H9 (cell line): ENCODE data around the gene FSTL4. TPM values are rescaled to one million over a fixed set of nuclear protein-coding genes. Genes with fewer than 3 reads are reported as not detected.

Experiments
- DNase-seq: peaks from one replicate; pipeline ENCODE4 v3.0.0-alpha.2; 2017
- H2AFZ ChIP-seq: one replicate; pipeline ENCODE4 v1.6.1; 2013; ENCODE audit warnings: mild to moderate bottlenecking, low read length, control low read depth, moderate library complexity
- H2AK5ac ChIP-seq: 2 replicates; pipeline ENCODE4 v1.6.1; 2013; ENCODE audit warnings: low read length, control low read depth, mixed read lengths; ENCODE audit not compliant: insufficient read length
- H2BK120ac ChIP-seq: one replicate; pipeline ENCODE4 v1.6.1; 2013; ENCODE audit warnings: low read depth, mild to moderate bottlenecking, low read length, control low read depth, inconsistent platforms; ENCODE audit not compliant: poor library complexity, severe bottlenecking
- H2BK12ac ChIP-seq: 2 replicates; pipeline ENCODE4 v1.6.1; 2013; ENCODE audit warnings: low read length, control low read depth, mixed read lengths, low read depth; ENCODE audit not compliant: insufficient read length
- H2BK15ac ChIP-seq: 2 replicates; pipeline ENCODE4 v1.6.1; 2013; ENCODE audit warnings: low read depth, low read length, control low read depth
- H2BK20ac ChIP-seq: one replicate; pipeline ENCODE4 v1.6.1; 2013; ENCODE audit warnings: low read depth, mild to moderate bottlenecking, low read length, control low read depth, inconsistent platforms; ENCODE audit not compliant: poor library complexity, severe bottlenecking
- H2BK5ac ChIP-seq: 2 replicates; pipeline ENCODE4 v1.6.1; 2013; ENCODE audit warnings: low read length, control low read depth, mixed read lengths; ENCODE audit not compliant: insufficient read length
- H3K14ac ChIP-seq: 2 replicates; pipeline ENCODE4 v1.6.1; 2013; ENCODE audit warnings: low read length, control low read depth; ENCODE audit not compliant: insufficient read depth
- H3K18ac ChIP-seq: 2 replicates; pipeline ENCODE4 v1.6.1; 2013; ENCODE audit warnings: low read depth, mild to moderate bottlenecking, mixed read lengths, low read length, control low read depth; ENCODE audit not compliant: insufficient read length
- H3K23ac ChIP-seq: 2 replicates; pipeline ENCODE4 v1.6.1; 2013; ENCODE audit warnings: low read length, control low read depth, mixed read lengths, low read depth; ENCODE audit not compliant: insufficient read length
- H3K23me2 ChIP-seq: 2 replicates; pipeline ENCODE4 v1.6.1; 2013; ENCODE audit warnings: low read depth, mild to moderate bottlenecking, mixed read lengths, low read length, control low read depth; ENCODE audit not compliant: insufficient read length, poor library complexity, severe bottlenecking
- H3K27ac ChIP-seq: 2 replicates; pipeline ENCODE4 v1.5.1; 2013; ENCODE audit warnings: low read length, control low read depth, mixed read lengths, low read depth; ENCODE audit not compliant: insufficient read length
- H3K27me3 ChIP-seq: 2 replicates; pipeline ENCODE4 v1.6.1; 2013; ENCODE audit warnings: low read length, control low read depth, inconsistent platforms; ENCODE audit not compliant: insufficient read depth
- H3K4ac ChIP-seq: 2 replicates; pipeline ENCODE4 v1.6.1; 2013; ENCODE audit warnings: low read depth, mild to moderate bottlenecking, control low read depth, inconsistent platforms, low read length, moderate library complexity
- H3K4me1 ChIP-seq: 2 replicates; pipeline ENCODE4 v1.6.1; 2013; ENCODE audit warnings: low read length, control low read depth, inconsistent platforms; ENCODE audit not compliant: insufficient read depth
- H3K4me2 ChIP-seq: 2 replicates; pipeline ENCODE4 v1.6.1; 2013; ENCODE audit warnings: low read length, control low read depth, mixed read lengths; ENCODE audit not compliant: insufficient read length, insufficient read depth
- H3K56ac ChIP-seq: 2 replicates; pipeline ENCODE4 v1.6.1; 2013; ENCODE audit warnings: low read depth, mild to moderate bottlenecking, mixed read lengths, low read length, control low read depth; ENCODE audit not compliant: insufficient read length
- H3K79me1 ChIP-seq: 2 replicates; pipeline ENCODE4 v1.6.1; 2013; ENCODE audit warnings: low read depth, mild to moderate bottlenecking, moderate library complexity, low read length, control low read depth, inconsistent platforms; ENCODE audit not compliant: insufficient read depth, poor library complexity, severe bottlenecking
- H3K79me2 ChIP-seq: 2 replicates; pipeline ENCODE4 v1.6.1; 2013; ENCODE audit warnings: low read length, control low read depth, inconsistent platforms; ENCODE audit not compliant: insufficient read depth
- H3K9ac ChIP-seq: 2 replicates; pipeline ENCODE4 v1.6.1; 2013; ENCODE audit warnings: low read length, control low read depth, mixed read lengths; ENCODE audit not compliant: insufficient read length; ENCODE audit errors: extremely low read depth
- H3K9me3 ChIP-seq: one replicate; pipeline ENCODE4 v1.6.1; 2013; ENCODE audit warnings: low read depth, low read length, inconsistent platforms; ENCODE audit not compliant: control insufficient read depth
- H3T11ph ChIP-seq: one replicate; pipeline ENCODE4 v1.6.1; 2013; ENCODE audit warnings: mild to moderate bottlenecking, low read length, control low read depth, inconsistent platforms
- H4K20me1 ChIP-seq: one replicate; pipeline ENCODE4 v1.6.1; 2013; ENCODE audit not compliant: control insufficient read depth, insufficient read length, insufficient read depth
- H4K5ac ChIP-seq: 2 replicates; pipeline ENCODE4 v1.6.1; 2013; ENCODE audit warnings: low read depth, mild to moderate bottlenecking, mixed read lengths, low read length, control low read depth; ENCODE audit not compliant: insufficient read length
- H4K8ac ChIP-seq: replicated peaks from 2 replicates; pipeline ENCODE4 v1.6.1; 2013; ENCODE audit warnings: low read length, control low read depth, mixed read lengths, low read depth; ENCODE audit not compliant: insufficient read length
- H4K91ac ChIP-seq: 2 replicates; pipeline ENCODE4 v1.6.1; 2013; ENCODE audit warnings: low read depth, mild to moderate bottlenecking, moderate library complexity, mixed read lengths, low read length, control low read depth; ENCODE audit not compliant: insufficient read length
- H3K27ac Mint-ChIP-seq, 3 experiments: 2 replicates in 2 of 3; 3 replicates in 1 of 3; pipeline ENCODE4 v1.8.0; 2020 to 2021; ENCODE audit warnings: mixed read lengths in 3 of 3, mild to moderate bottlenecking in 1 of 3, moderate library complexity in 1 of 3
- H3K27me3 Mint-ChIP-seq: 2 replicates; pipeline ENCODE4 v1.8.0; 2021; ENCODE audit warnings: low read depth, mild to moderate bottlenecking, moderate library complexity, mixed read lengths
- H3K36me3 Mint-ChIP-seq, 3 experiments: 2 replicates in 2 of 3; 3 replicates in 1 of 3; pipeline ENCODE4 v1.8.0; 2020 to 2021; ENCODE audit warnings: low read depth in 3 of 3, mixed read lengths in 3 of 3; ENCODE audit not compliant: insufficient read depth in 1 of 3
- H3K4me1 Mint-ChIP-seq, 2 experiments: 2 replicates each; pipeline ENCODE4 v1.8.0; 2020; ENCODE audit warnings: mixed read lengths in 2 of 2
- H3K4me3 Mint-ChIP-seq, 2 experiments: 2 replicates in 1 of 2; 3 replicates in 1 of 2; pipeline ENCODE4 v1.8.0; 2020 to 2021; ENCODE audit warnings: mild to moderate bottlenecking in 2 of 2, mixed read lengths in 2 of 2, moderate library complexity in 1 of 2
- H3K9me3 Mint-ChIP-seq, 2 experiments: 2 replicates in 1 of 2; 3 replicates in 1 of 2; pipeline ENCODE4 v1.8.0; 2020; ENCODE audit warnings: mild to moderate bottlenecking in 2 of 2, mixed read lengths in 2 of 2, moderate library complexity in 1 of 2
- WGBS: extraction: QIAGEN DNeasy Blood & Tissue Kit; methylation state at CpG from one replicate; pipeline ENCODE4 v1.1.7; 2013; ENCODE audit warnings: missing lambda C conversion rate, low lambda C conversion rate, mixed read lengths; ENCODE audit not compliant: insufficient read length; ENCODE audit errors: extremely low coverage; 5-methylcytosine and 5-hydroxymethylcytosine counted together
- total RNA-seq: library from RNA; stranded (reverse); gene quantifications from 2 replicates; pipeline ENCODE4 v1.2.1, GENCODE V29; 2021
- TF ChIP-seq, protein P1 (sequence below): fragments of 200-600 bp; sonication (generic); conservative IDR thresholded peaks from 3 replicates; pipeline ENCODE4 v1.8.0; 2021; ENCODE audit warnings: antibody characterized with exemption, mild to moderate bottlenecking

Gene FSTL4
- total RNA-seq, 1 experiment from 2014 or later = 5.7 TPM

DNA sequence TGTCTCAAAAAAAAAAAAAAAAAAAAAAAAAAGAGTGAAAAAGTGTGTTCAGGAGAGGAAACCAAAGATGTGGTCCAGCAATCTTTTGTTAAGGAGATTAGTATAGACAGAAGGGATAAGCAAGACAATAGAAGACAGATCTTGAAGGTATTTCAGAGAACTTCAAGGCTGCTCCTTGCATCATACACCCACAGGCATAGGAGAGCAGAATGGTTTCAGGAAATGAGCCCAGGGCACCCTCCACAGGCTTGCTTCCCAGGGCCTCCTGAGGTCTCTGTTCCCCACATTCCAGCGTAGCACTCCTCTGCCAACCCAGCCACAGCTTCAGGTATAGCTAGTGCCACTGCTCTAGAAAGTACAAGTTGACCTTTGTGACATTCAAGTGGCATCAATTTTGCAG is 65.8 kb downstream of the FSTL4 start:
- Histone ChIP-seq H3K23me2 (no peaks in the 10 kb centered on the region), H3K79me1 (no peaks in the 10 kb centered on the region), H2BK120ac (no peak overlapping the region), H3K4me2 (no peak overlapping the region), H3K27me3 (no peaks in the 10 kb centered on the region), H3K9ac (no peak overlapping the region), H3K79me2 (no peaks in the 10 kb centered on the region), H2AFZ (no peak overlapping the region), H3K4me1 (peaks cover 3% of the 10 kb centered on the region; the same call in 1 of the 2 replicates), H4K8ac (no peak overlapping the region), H4K20me1 (no peaks in the 10 kb centered on the region), H3K18ac (no peak overlapping the region), H3T11ph (no peak overlapping the region), H3K27ac (no peak overlapping the region), H2AK5ac (no peak overlapping the region), H2BK5ac (no peak overlapping the region), H2BK12ac (no peak overlapping the region), H3K56ac (no peak overlapping the region), H3K9me3 (no peaks in the 10 kb centered on the region), H3K23ac (no peak overlapping the region), H2BK15ac (no peak overlapping the region), H3K14ac (no peak overlapping the region), H4K91ac (no peak overlapping the region), H2BK20ac (no peak overlapping the region), H3K4ac (no peak overlapping the region), H4K5ac (no peak overlapping the region)
- Mint-ChIP-seq H3K27ac (no peak overlapping the region), H3K36me3 (peaks cover 0 to 16% (median 5%) of the 10 kb centered on the region in 3 experiments; a peak in 6 of 7 replicates), H3K4me1 (peaks cover 7 to 10% of the 10 kb centered on the region in 2 experiments; a peak in 3 of 4 replicates), H3K4me3 (no peak overlapping the region), H3K9me3 (peaks cover 5 to 14% of the 10 kb centered on the region in 2 experiments; a peak in 4 of 5 replicates), H3K27me3 (peaks cover 1% of the 10 kb centered on the region)
- WGBS = no CpG with 5 or more reads among the region's 1 CpG
- no peak for DNase-seq
- TF ChIP-seq, protein P1, sequence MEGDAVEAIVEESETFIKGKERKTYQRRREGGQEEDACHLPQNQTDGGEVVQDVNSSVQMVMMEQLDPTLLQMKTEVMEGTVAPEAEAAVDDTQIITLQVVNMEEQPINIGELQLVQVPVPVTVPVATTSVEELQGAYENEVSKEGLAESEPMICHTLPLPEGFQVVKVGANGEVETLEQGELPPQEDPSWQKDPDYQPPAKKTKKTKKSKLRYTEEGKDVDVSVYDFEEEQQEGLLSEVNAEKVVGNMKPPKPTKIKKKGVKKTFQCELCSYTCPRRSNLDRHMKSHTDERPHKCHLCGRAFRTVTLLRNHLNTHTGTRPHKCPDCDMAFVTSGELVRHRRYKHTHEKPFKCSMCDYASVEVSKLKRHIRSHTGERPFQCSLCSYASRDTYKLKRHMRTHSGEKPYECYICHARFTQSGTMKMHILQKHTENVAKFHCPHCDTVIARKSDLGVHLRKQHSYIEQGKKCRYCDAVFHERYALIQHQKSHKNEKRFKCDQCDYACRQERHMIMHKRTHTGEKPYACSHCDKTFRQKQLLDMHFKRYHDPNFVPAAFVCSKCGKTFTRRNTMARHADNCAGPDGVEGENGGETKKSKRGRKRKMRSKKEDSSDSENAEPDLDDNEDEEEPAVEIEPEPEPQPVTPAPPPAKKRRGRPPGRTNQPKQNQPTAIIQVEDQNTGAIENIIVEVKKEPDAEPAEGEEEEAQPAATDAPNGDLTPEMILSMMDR = no peak
